HG03066 (cell line): ENCODE results near the gene FCGR3B.
"Not testable (repeated sequence)": the region's sequence is repeated elsewhere in the genome, so short reads cannot be mapped to it uniquely, and the experiment has no call there.

Source experiments
- ATAC-seq: cut with Tn5 transposase; IDR thresholded peaks from one replicate; pipeline ENCODE4 v1.9.1; 2021; ENCODE audit warnings: low read depth; ENCODE audit not compliant: unreplicated experiment

Gene FCGR3B

GRCh38 chr1:161631076-161631475 lies at the start of gene FCGR3B:
TSS of gene FCGR3B (minus strand) at chr1:161631176. CDS start at chr1:161631094, 82 bp downstream.
- ATAC-seq, result no peak

- ATAC-seq, result no peak
These were observed 47.5 kb upstream of the FCGR3B start for GRCh38 chr1:161678500-161678899.

- ATAC-seq, result no peak
These were observed 46.1 kb upstream of the FCGR3B start for GRCh38 chr1:161676958-161677689.

- ATAC-seq, result no peak
These were observed 45.5 kb upstream of the FCGR3B start for GRCh38 chr1:161676441-161676840.

- not testable (repeated sequence) for ATAC-seq
These were observed 43.9 kb upstream of the FCGR3B start for GRCh38 chr1:161674908-161675307.

GRCh38 chr1:161674447-161674846 lies 43.5 kb upstream of the FCGR3B start:
- ATAC-seq, result not testable (repeated sequence)

- not testable (repeated sequence) for ATAC-seq
These were observed 42.5 kb upstream of the FCGR3B start for GRCh38 chr1:161673437-161673836.

- not testable (repeated sequence) for ATAC-seq
These were observed 40.4 kb upstream of the FCGR3B start for GRCh38 chr1:161671045-161672020.

- not testable (repeated sequence) for ATAC-seq
These were observed 33.7 kb upstream of the FCGR3B start for GRCh38 chr1:161664689-161665088.

- ATAC-seq, result peak; percentile 12
These were observed 32.6 kb upstream of the FCGR3B start for GRCh38 chr1:161663569-161663968.

GRCh38 chr1:161662684-161663339 lies 31.8 kb upstream of the FCGR3B start, which contains the start of gene FCGR2B:
TSS of gene FCGR2B (plus strand) at chr1:161663143. CDS start at chr1:161663242, 99 bp downstream.
- ATAC-seq, result peak; percentile 70

- not testable (repeated sequence) for ATAC-seq
These were observed 30.8 kb upstream of the FCGR3B start for GRCh38 chr1:161661660-161662311.

- ATAC-seq, result not testable (repeated sequence)
These were observed 27.5 kb upstream of the FCGR3B start for GRCh38 chr1:161658524-161658923.

GRCh38 chr1:161653971-161654370 lies 23.0 kb upstream of the FCGR3B start:
- ATAC-seq, result not testable (repeated sequence)

- ATAC-seq, result not testable (repeated sequence)
These were observed 22.6 kb upstream of the FCGR3B start for GRCh38 chr1:161653541-161653940.

GRCh38 chr1:161647507-161648360 lies 16.8 kb upstream of the FCGR3B start:
- ATAC-seq, result not testable (repeated sequence)

GRCh38 chr1:161644855-161645254 lies 13.9 kb upstream of the FCGR3B start:
- ATAC-seq, result not testable (repeated sequence)

- ATAC-seq, result not testable (repeated sequence)
These were observed 12.7 kb upstream of the FCGR3B start for GRCh38 chr1:161643481-161644208.
